Measurements from ENCODE around the gene SDF2. TPM values are rescaled to one million over a fixed set of nuclear protein-coding genes. Genes with fewer than 3 reads are reported as not detected.
A peak's percentile ranks its signal among the peaks of the same experiment; 100 is the strongest.

The SDF2 gene
- total and polyA plus RNA-seq, 9 of the 15 experiments (the other 6 are each of a cell fraction or from before 2014, with no cell fraction given): 41.2 to 132 (median 65.6) TPM

DNA sequence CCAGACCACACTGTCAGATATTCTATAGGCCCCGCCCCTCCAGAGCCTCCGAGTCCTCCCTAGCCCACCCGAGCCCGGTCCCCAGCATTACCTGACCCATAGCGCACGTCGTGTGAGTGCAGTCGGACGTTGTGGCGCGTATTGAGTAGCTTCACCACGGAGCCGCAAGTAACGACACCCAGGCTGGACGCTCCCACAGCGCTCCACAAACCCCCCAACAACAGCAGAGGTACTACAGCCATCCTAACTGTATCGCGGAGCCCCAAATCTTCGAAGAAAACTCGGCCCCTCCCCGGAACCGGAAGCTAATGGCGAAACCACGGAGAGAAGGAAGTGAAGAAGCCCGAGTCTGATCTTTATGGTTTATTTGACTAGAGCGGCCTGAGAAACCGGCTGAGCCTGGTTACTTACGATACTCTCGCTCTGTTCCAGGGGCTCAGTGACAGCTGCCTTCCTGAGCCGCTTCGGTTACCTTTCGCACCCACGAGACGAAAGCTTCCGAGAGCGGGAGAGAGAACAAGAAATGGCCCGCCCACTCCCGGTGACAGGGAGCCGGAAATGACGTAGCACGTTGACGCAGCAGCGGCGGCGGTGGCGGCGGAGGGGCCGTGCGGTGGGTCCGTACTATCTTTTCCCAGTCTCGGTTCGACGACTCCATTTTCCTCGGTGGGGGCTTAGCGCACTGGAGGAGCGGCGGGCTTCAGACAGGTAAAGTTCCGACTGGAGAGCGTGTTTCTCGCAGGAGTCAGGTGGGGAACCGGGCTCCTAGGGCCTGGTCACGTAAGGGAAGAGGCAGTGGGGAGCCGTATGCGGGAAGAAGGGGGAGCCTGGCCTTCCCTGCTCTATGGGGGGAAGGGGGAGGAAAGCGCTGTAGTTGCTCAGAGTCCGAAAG, at the start of gene SDF2, which contains the start of gene SUPT6H (continued):
- TF ChIP-seq NR2C2 (CRISPR knock-in tag; IDR thresholded peaks at IDR 0.05): peak; percentile 50; the same call in 1 of the 2 replicates
- peak; percentile 70; the same call in 1 of the 2 replicates for TF ChIP-seq NR2C2 (tag; IDR thresholded peaks at IDR 0.05)
- 0 out of 2 replicates have a peak, but pooled peaks have one; percentile 32 for TF ChIP-seq MTA1 (IDR thresholded peaks at IDR 0.05; ENCODE audit: borderline replicate concordance)
- no peak for TF ChIP-seq ZFPM2 (CRISPR knock-in tag; IDR thresholded peaks at IDR 0.05)
- TF ChIP-seq ZNF253 (CRISPR knock-in tag; conservative IDR thresholded peaks at IDR 0.05): no peak
- TF ChIP-seq TOE1 (IDR thresholded peaks at IDR 0.05; ENCODE audit: borderline replicate concordance): peak; percentile 82
- TF ChIP-seq TOE1 (CRISPR knock-in tag; IDR thresholded peaks at IDR 0.05; ENCODE audit: borderline replicate concordance, low read depth): 0 out of 2 replicates have a peak, but pooled peaks have one; percentile 32
- TF ChIP-seq NRF1 (conservative IDR thresholded peaks at IDR 0.05 in 1 of 2, IDR thresholded peaks at IDR 0.05 in 1 of 2): 0 out of 4 replicates have a peak, but pooled peaks have one; percentile 27 to 44
- peak; percentile 43; the same call in 1 of the 2 replicates for TF ChIP-seq SMARCA4 (IDR thresholded peaks at IDR 0.05)
- no peak for TF ChIP-seq CHD4 (IDR thresholded peaks at IDR 0.05; ENCODE audit: insufficient read depth, insufficient replicate concordance, low read depth, low read length, poor library complexity, severe bottlenecking)
- TF ChIP-seq, protein P1, sequence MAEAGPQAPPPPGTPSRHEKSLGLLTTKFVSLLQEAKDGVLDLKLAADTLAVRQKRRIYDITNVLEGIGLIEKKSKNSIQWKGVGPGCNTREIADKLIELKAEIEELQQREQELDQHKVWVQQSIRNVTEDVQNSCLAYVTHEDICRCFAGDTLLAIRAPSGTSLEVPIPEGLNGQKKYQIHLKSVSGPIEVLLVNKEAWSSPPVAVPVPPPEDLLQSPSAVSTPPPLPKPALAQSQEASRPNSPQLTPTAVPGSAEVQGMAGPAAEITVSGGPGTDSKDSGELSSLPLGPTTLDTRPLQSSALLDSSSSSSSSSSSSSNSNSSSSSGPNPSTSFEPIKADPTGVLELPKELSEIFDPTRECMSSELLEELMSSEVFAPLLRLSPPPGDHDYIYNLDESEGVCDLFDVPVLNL (CRISPR knock-in tag; IDR thresholded peaks at IDR 0.05; ENCODE audit: low read depth): 0 out of 2 replicates have a peak, but pooled peaks have one; percentile 13
- peak; percentile 97 for TF ChIP-seq CXXC5 (CRISPR knock-in tag; IDR thresholded peaks at IDR 0.05)
- TF ChIP-seq TEAD2 (tag; IDR thresholded peaks at IDR 0.05): no peak
- TF ChIP-seq, protein P2, sequence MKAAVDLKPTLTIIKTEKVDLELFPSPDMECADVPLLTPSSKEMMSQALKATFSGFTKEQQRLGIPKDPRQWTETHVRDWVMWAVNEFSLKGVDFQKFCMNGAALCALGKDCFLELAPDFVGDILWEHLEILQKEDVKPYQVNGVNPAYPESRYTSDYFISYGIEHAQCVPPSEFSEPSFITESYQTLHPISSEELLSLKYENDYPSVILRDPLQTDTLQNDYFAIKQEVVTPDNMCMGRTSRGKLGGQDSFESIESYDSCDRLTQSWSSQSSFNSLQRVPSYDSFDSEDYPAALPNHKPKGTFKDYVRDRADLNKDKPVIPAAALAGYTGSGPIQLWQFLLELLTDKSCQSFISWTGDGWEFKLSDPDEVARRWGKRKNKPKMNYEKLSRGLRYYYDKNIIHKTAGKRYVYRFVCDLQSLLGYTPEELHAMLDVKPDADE (conservative IDR thresholded peaks at IDR 0.05; ENCODE audit: control insufficient read depth, low read depth, low read length): peak; percentile 72
- 0 out of 2 replicates have a peak, but pooled peaks have one; percentile 6 for TF ChIP-seq CBX5 (IDR thresholded peaks at IDR 0.05; ENCODE audit: borderline replicate concordance, low read depth)
- TF ChIP-seq, protein P3, sequence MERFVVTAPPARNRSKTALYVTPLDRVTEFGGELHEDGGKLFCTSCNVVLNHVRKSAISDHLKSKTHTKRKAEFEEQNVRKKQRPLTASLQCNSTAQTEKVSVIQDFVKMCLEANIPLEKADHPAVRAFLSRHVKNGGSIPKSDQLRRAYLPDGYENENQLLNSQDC (CRISPR knock-in tag; IDR thresholded peaks at IDR 0.05): peak; percentile 59; the same call in 1 of the 2 replicates
- TF ChIP-seq JUN (IDR thresholded peaks at IDR 0.05; ENCODE audit: borderline replicate concordance, low read depth, low read length): peak; percentile 66
- no peak for TF ChIP-seq JUN (CRISPR knock-in tag; IDR thresholded peaks at IDR 0.05; ENCODE audit: borderline replicate concordance)
- TF ChIP-seq NR1H2 (CRISPR knock-in tag; IDR thresholded peaks at IDR 0.05): peak; percentile 67; the same call in 1 of the 2 replicates
- TF ChIP-seq, protein P4, sequence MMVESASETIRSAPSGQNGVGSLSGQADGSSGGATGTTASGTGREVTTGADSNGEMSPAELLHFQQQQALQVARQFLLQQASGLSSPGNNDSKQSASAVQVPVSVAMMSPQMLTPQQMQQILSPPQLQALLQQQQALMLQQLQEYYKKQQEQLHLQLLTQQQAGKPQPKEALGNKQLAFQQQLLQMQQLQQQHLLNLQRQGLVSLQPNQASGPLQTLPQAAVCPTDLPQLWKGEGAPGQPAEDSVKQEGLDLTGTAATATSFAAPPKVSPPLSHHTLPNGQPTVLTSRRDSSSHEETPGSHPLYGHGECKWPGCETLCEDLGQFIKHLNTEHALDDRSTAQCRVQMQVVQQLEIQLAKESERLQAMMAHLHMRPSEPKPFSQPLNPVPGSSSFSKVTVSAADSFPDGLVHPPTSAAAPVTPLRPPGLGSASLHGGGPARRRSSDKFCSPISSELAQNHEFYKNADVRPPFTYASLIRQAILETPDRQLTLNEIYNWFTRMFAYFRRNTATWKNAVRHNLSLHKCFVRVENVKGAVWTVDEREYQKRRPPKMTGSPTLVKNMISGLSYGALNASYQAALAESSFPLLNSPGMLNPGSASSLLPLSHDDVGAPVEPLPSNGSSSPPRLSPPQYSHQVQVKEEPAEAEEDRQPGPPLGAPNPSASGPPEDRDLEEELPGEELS (CRISPR knock-in tag; IDR thresholded peaks at IDR 0.05; ENCODE audit: borderline replicate concordance): peak; percentile 57; the same call in 1 of the 2 replicates
- peak; percentile 16; the same call in 1 of the 2 replicates for TF ChIP-seq ZSCAN32 (CRISPR knock-in tag; IDR thresholded peaks at IDR 0.05)
- TF ChIP-seq MAZ (CRISPR knock-in tag; conservative IDR thresholded peaks at IDR 0.05 in 1 of 2, IDR thresholded peaks at IDR 0.05 in 1 of 2): peak; percentile 78 to 86
